Suprapubic skin (tissue), 4 donors: ENCODE results near the gene SPINT4.
"Not testable (repeated sequence)": the region's sequence is repeated elsewhere in the genome, so short reads cannot be mapped to it uniquely, and the experiment has no call there.

Experiments
- POLR2A ChIP-seq, 2 donors: fragments of 450-650 bp; IDR thresholded peaks; one replicate each; pipeline ENCODE4 v1.6.1; 2017; ENCODE audit warnings: antibody characterized with exemption in 2 of 2, mild to moderate bottlenecking in 2 of 2, moderate library complexity in 2 of 2
- POLR2AphosphoS5 ChIP-seq, 3 donors: sonication (generic); formaldehyde crosslinking; IDR thresholded peaks; one replicate each; pipeline ENCODE4 v1.6.1; 2017; ENCODE audit warnings: antibody characterized with exemption in 3 of 3
- TF ChIP-seq, protein P1 (sequence below), 2 donors: fragments of 200-600 bp in 1 of 2; fragments of 450-650 bp in 1 of 2; sonication (generic) in 1 of 2; IDR thresholded peaks; one replicate each; pipeline ENCODE4 v1.5.1; 2016 to 2019; ENCODE audit warnings: antibody characterized with exemption in 2 of 2, mild to moderate bottlenecking in 1 of 2, moderate library complexity in 1 of 2

- TF ChIP-seq, protein P1, sequence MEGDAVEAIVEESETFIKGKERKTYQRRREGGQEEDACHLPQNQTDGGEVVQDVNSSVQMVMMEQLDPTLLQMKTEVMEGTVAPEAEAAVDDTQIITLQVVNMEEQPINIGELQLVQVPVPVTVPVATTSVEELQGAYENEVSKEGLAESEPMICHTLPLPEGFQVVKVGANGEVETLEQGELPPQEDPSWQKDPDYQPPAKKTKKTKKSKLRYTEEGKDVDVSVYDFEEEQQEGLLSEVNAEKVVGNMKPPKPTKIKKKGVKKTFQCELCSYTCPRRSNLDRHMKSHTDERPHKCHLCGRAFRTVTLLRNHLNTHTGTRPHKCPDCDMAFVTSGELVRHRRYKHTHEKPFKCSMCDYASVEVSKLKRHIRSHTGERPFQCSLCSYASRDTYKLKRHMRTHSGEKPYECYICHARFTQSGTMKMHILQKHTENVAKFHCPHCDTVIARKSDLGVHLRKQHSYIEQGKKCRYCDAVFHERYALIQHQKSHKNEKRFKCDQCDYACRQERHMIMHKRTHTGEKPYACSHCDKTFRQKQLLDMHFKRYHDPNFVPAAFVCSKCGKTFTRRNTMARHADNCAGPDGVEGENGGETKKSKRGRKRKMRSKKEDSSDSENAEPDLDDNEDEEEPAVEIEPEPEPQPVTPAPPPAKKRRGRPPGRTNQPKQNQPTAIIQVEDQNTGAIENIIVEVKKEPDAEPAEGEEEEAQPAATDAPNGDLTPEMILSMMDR (IDR thresholded peaks at IDR 0.05): not testable (repeated sequence)
- not testable (repeated sequence) for TF ChIP-seq POLR2AphosphoS5, POLR2A (IDR thresholded peaks at IDR 0.05)
Observed at GRCh38 chr20:45761966-45762365, 39.8 kb downstream of the SPINT4 start.
